Panc1 (cell line): ENCODE results near the gene AP1AR. TPM values are rescaled to one million over a fixed set of nuclear protein-coding genes. Genes with fewer than 3 reads are reported as not detected.

ENCODE experiments used
- ATAC-seq: fragments of 200-7000 bp; cut with Tn5 transposase; 2 replicates; pipeline ENCODE4 v1.9.1; 2020; ENCODE audit warnings: mild to moderate bottlenecking, moderate library complexity
- BruUV-seq: library from RNA; stranded (reverse); fragments of 400-500 nt; replicated peaks from 2 replicates; lab custom pipeline; 2021; lab: Mats Ljungman, UMichigan
- CTCF ChIA-PET: fragments of 300-600 bp; sonication (Branson Sonifier 250); formaldehyde crosslinking; loops from one replicate; lab custom pipeline; 2022; ENCODE audit warnings: antibody characterized with exemption; lab: Charles Lee
- POLR2A ChIA-PET: fragments of 300-600 bp; sonication (Branson Sonifier 250); formaldehyde crosslinking; loops from one replicate; lab custom pipeline; 2022; ENCODE audit warnings: antibody characterized with exemption; lab: Charles Lee
- DNase-seq: peaks from one replicate; pipeline ENCODE4 v3.0.0-alpha.2; 2010; ENCODE audit warnings: low read depth, low spot score
- H3K27ac ChIP-seq: 2 replicates; pipeline ENCODE4 v1.5.1; 2011; ENCODE audit warnings: mild to moderate bottlenecking, low read length, inconsistent platforms
- H3K27me3 ChIP-seq: fragments of 200-500 bp; sonication (Bioruptor generic); 2 replicates; pipeline ENCODE4 v1.6.0; 2014; ENCODE audit warnings: low read length, inconsistent platforms; ENCODE audit not compliant: control insufficient read depth, insufficient read depth
- H3K36me3 ChIP-seq: fragments of 200-500 bp; sonication (Bioruptor generic); 2 replicates; pipeline ENCODE4 v1.5.1; 2014; ENCODE audit warnings: inconsistent platforms, mild to moderate bottlenecking, low read length, moderate library complexity; ENCODE audit not compliant: control insufficient read depth, insufficient read depth
- H3K4me1 ChIP-seq: 2 replicates; pipeline ENCODE4 v1.5.1; 2011; ENCODE audit warnings: inconsistent platforms, mild to moderate bottlenecking, low read length, moderate library complexity; ENCODE audit not compliant: control insufficient read depth, insufficient read depth
- H3K4me3 ChIP-seq, 2 experiments: 2 replicates each; pipeline ENCODE4 v1.5.1; 2011 to 2012; ENCODE audit warnings: low read depth in 2 of 2, low read length in 2 of 2, mild to moderate bottlenecking in 2 of 2, inconsistent platforms in 1 of 2, moderate library complexity in 1 of 2
- H3K9me3 ChIP-seq: fragments of 200-500 bp; sonication (Bioruptor generic); 2 replicates; pipeline ENCODE4 v1.5.1; 2014; ENCODE audit warnings: low read depth, mild to moderate bottlenecking, inconsistent platforms, low read length, moderate library complexity; ENCODE audit not compliant: control insufficient read depth, insufficient read depth
- POLR2AphosphoS5 ChIP-seq: IDR thresholded peaks from 2 replicates; pipeline ENCODE4 v1.6.1; 2012; ENCODE audit warnings: mild to moderate bottlenecking, low read depth, low read length, moderate library complexity
- SIN3A ChIP-seq: IDR thresholded peaks from 2 replicates; pipeline ENCODE4 v1.6.1; 2012; ENCODE audit warnings: low read depth, mild to moderate bottlenecking, low read length, moderate library complexity, borderline replicate concordance; ENCODE audit not compliant: insufficient read depth
- TCF7L2 ChIP-seq: IDR thresholded peaks from 2 replicates; pipeline ENCODE4 v1.6.1; 2011; ENCODE audit warnings: mild to moderate bottlenecking, low read depth, low read length, inconsistent platforms
- in situ Hi-C: cut with HindIII; loops from 2 replicates; pipeline ENCODE4 v1.10.0; 2016; ENCODE audit warnings: low sequenced_read_pairs, low pct_unique_long_range_greater_than_20kb
- intact Hi-C: fragments of 100-400 bp; cut with micrococcal nuclease; formaldehyde crosslinking; loops from one replicate; pipeline ENCODE4 v1.10.0; 2022; ENCODE audit not compliant: unreplicated experiment
- total RNA-seq: library from RNA; stranded (reverse); gene quantifications from one replicate; pipeline ENCODE4 v1.2.1, GENCODE V29; 2021; ENCODE audit not compliant: unreplicated experiment
- TF ChIP-seq, protein P1 (sequence below), 2 experiments: IDR thresholded peaks; 2 replicates each; pipeline ENCODE4 v1.6.1; 2011 to 2012; ENCODE audit warnings: low read depth in 2 of 2, control low read depth in 1 of 2, low read length in 1 of 2, mild to moderate bottlenecking in 1 of 2, moderate library complexity in 1 of 2; ENCODE audit not compliant: insufficient read depth in 1 of 2
- TF ChIP-seq, protein P2 (sequence below): fragments of 450-650 bp; IDR thresholded peaks from 2 replicates; pipeline ENCODE4 v1.5.1; 2017; ENCODE audit warnings: mild to moderate bottlenecking

The AP1AR gene
- total RNA-seq, 1 experiment from 2014 or later: 18.9 TPM

DNA sequence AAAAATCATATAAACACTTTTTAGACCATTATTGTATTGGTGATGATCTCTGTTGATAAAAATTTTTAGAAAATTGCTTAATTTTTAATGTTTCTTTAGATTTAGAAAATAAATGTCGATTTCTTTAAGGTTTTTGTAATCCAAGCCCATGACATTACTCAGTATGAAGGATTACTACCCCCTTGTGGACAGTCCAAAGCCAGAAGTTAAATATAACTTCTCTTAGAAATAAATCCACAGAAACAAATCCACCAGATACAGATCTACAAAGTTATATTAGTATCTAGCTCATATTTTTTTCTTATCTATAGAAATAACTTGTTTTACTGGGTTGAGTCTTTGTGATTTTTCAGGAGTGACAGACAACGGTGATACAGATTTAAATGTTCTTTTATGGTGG lies 35.2 kb downstream of the AP1AR start:
- ChIA-PET CTCF (no interaction called here), POLR2A (no interaction called here)
- DNase-seq (no peak), ATAC-seq (no peak)
- Histone ChIP-seq H3K36me3 (peaks cover 4% of the 10 kb centered on the region), H3K9me3 (no peaks in the 10 kb centered on the region), H3K4me3 (no peak overlapping the region), H3K27me3 (no peaks in the 10 kb centered on the region), H3K4me1 (no peaks in the 10 kb centered on the region), H3K27ac (no peak overlapping the region)
- in situ Hi-C loops (no loop called here), intact Hi-C loops (no loop called here)
- BruUV-seq: no TSS peak
- TF ChIP-seq, protein P1, sequence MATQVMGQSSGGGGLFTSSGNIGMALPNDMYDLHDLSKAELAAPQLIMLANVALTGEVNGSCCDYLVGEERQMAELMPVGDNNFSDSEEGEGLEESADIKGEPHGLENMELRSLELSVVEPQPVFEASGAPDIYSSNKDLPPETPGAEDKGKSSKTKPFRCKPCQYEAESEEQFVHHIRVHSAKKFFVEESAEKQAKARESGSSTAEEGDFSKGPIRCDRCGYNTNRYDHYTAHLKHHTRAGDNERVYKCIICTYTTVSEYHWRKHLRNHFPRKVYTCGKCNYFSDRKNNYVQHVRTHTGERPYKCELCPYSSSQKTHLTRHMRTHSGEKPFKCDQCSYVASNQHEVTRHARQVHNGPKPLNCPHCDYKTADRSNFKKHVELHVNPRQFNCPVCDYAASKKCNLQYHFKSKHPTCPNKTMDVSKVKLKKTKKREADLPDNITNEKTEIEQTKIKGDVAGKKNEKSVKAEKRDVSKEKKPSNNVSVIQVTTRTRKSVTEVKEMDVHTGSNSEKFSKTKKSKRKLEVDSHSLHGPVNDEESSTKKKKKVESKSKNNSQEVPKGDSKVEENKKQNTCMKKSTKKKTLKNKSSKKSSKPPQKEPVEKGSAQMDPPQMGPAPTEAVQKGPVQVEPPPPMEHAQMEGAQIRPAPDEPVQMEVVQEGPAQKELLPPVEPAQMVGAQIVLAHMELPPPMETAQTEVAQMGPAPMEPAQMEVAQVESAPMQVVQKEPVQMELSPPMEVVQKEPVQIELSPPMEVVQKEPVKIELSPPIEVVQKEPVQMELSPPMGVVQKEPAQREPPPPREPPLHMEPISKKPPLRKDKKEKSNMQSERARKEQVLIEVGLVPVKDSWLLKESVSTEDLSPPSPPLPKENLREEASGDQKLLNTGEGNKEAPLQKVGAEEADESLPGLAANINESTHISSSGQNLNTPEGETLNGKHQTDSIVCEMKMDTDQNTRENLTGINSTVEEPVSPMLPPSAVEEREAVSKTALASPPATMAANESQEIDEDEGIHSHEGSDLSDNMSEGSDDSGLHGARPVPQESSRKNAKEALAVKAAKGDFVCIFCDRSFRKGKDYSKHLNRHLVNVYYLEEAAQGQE (IDR thresholded peaks at IDR 0.05; ENCODE audit: insufficient read depth in 1 of 2, low read depth in 2 of 2, low read length in 1 of 2): no peak
- TF ChIP-seq SIN3A: no peak
- no peak for TF ChIP-seq POLR2AphosphoS5
- TF ChIP-seq, protein P2, sequence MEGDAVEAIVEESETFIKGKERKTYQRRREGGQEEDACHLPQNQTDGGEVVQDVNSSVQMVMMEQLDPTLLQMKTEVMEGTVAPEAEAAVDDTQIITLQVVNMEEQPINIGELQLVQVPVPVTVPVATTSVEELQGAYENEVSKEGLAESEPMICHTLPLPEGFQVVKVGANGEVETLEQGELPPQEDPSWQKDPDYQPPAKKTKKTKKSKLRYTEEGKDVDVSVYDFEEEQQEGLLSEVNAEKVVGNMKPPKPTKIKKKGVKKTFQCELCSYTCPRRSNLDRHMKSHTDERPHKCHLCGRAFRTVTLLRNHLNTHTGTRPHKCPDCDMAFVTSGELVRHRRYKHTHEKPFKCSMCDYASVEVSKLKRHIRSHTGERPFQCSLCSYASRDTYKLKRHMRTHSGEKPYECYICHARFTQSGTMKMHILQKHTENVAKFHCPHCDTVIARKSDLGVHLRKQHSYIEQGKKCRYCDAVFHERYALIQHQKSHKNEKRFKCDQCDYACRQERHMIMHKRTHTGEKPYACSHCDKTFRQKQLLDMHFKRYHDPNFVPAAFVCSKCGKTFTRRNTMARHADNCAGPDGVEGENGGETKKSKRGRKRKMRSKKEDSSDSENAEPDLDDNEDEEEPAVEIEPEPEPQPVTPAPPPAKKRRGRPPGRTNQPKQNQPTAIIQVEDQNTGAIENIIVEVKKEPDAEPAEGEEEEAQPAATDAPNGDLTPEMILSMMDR: peak; percentile 33; the same call in 1 of the 2 replicates

GRCh38 chr4:112270051-112270450 lies 38.5 kb downstream of the AP1AR start:
- DNase-seq (no peak), ATAC-seq (no peak)
- Histone ChIP-seq H3K4me1 (no peaks in the 10 kb centered on the region), H3K36me3 (peaks cover 4% of the 10 kb centered on the region), H3K27me3 (no peaks in the 10 kb centered on the region), H3K4me3 (no peak overlapping the region), H3K9me3 (no peaks in the 10 kb centered on the region), H3K27ac (no peak overlapping the region)
- ChIA-PET POLR2A (no interaction called here), CTCF (no interaction called here)
- in situ Hi-C loops (no loop called here), intact Hi-C loops (no loop called here)
- TF ChIP-seq SIN3A: no peak
- TF ChIP-seq, protein P1 (IDR thresholded peaks at IDR 0.05; ENCODE audit: insufficient read depth in 1 of 2, low read depth in 2 of 2, low read length in 1 of 2): no peak
- TF ChIP-seq TCF7L2: no peak
- TF ChIP-seq, protein P2: no peak
- TF ChIP-seq POLR2AphosphoS5: no peak
- no TSS peak for BruUV-seq
